HepG2 (cell line): ENCODE measurements around the gene RLF. TPM values are rescaled to one million over a fixed set of nuclear protein-coding genes. Genes with fewer than 3 reads are reported as not detected.

Experiments used
- AGO1 ChIP-seq: fragments of 200-400 bp; formaldehyde crosslinking; IDR thresholded peaks from 2 replicates; pipeline ENCODE4 v1.6.1; 2017; ENCODE audit warnings: mild to moderate bottlenecking, low read depth, low read length, moderate library complexity; ENCODE audit not compliant: poor library complexity, severe bottlenecking
- ATAD3A ChIP-seq: sonication (generic); formaldehyde crosslinking; IDR thresholded peaks from 2 replicates; pipeline ENCODE4 v1.4.0; 2020; ENCODE audit warnings: missing genetic modification reagents
- BRF2 ChIP-seq: sonication (generic); formaldehyde crosslinking; IDR thresholded peaks from 2 replicates; pipeline ENCODE4 v1.8.1; 2022; ENCODE audit warnings: mild to moderate bottlenecking, missing genetic modification reagents
- CAMTA2 ChIP-seq: sonication (generic); formaldehyde crosslinking; IDR thresholded peaks from 2 replicates; pipeline ENCODE4 v1.4.0; 2020; ENCODE audit warnings: mild to moderate bottlenecking, missing genetic modification reagents, borderline replicate concordance
- CHCHD3 ChIP-seq: sonication (generic); formaldehyde crosslinking; IDR thresholded peaks from 2 replicates; pipeline ENCODE4 v1.8.0; 2022; ENCODE audit warnings: mild to moderate bottlenecking, missing genetic modification reagents, moderate library complexity
- GZF1 ChIP-seq: sonication (generic); formaldehyde crosslinking; IDR thresholded peaks from 2 replicates; pipeline ENCODE4 v1.5.1; 2020; ENCODE audit warnings: mild to moderate bottlenecking, missing genetic modification reagents
- HNRNPL ChIP-seq: fragments of 200-400 bp; formaldehyde crosslinking; IDR thresholded peaks from 2 replicates; pipeline ENCODE4 v1.6.1; 2017; ENCODE audit warnings: mild to moderate bottlenecking, low read depth, low read length
- HOMEZ ChIP-seq: IDR thresholded peaks from 2 replicates; pipeline ENCODE4 v1.6.1; 2016; ENCODE audit warnings: low read depth
- MED13 ChIP-seq: sonication (generic); formaldehyde crosslinking; IDR thresholded peaks from 2 replicates; pipeline ENCODE4 v1.5.0; 2020; ENCODE audit warnings: missing genetic modification reagents
- MEIS1 ChIP-seq: sonication (generic); formaldehyde crosslinking; IDR thresholded peaks from 2 replicates; pipeline ENCODE4 v1.9.0; 2021; ENCODE audit warnings: mild to moderate bottlenecking, missing genetic modification reagents, moderate library complexity, borderline replicate concordance
- NCOA5 ChIP-seq: sonication (generic); formaldehyde crosslinking; IDR thresholded peaks from 2 replicates; pipeline ENCODE4 v1.4.0; 2020; ENCODE audit warnings: missing genetic modification reagents
- PAX8 ChIP-seq: sonication (generic); formaldehyde crosslinking; IDR thresholded peaks from 2 replicates; pipeline ENCODE4 v1.8.0; 2022; ENCODE audit warnings: mild to moderate bottlenecking, missing genetic modification reagents, borderline replicate concordance
- PLRG1 ChIP-seq: fragments of 450-650 bp; conservative IDR thresholded peaks from 2 replicates; pipeline ENCODE4 v1.6.1; 2016
- REL ChIP-seq: sonication (generic); formaldehyde crosslinking; conservative IDR thresholded peaks from 2 replicates; pipeline ENCODE4 v1.8.0; 2022; ENCODE audit warnings: mild to moderate bottlenecking, missing genetic modification reagents, moderate library complexity
- SMARCC2 ChIP-seq: fragments of 450-650 bp; IDR thresholded peaks from 2 replicates; pipeline ENCODE4 v1.6.1; 2017; ENCODE audit warnings: antibody characterized with exemption, mild to moderate bottlenecking
- TAF15 ChIP-seq: fragments of 200-400 bp; formaldehyde crosslinking; IDR thresholded peaks from one replicate; pipeline ENCODE4 v1.6.1; 2018; ENCODE audit warnings: mild to moderate bottlenecking, low read depth, low read length; ENCODE audit not compliant: poor library complexity, severe bottlenecking
- YEATS2 ChIP-seq: sonication (generic); formaldehyde crosslinking; IDR thresholded peaks from 2 replicates; pipeline ENCODE4 v1.4.0; 2020; ENCODE audit warnings: missing genetic modification reagents, borderline replicate concordance
- YY1 ChIP-seq: IDR thresholded peaks from 2 replicates; pipeline ENCODE4 v1.6.1; 2011; ENCODE audit warnings: low read length, low read depth, moderate library complexity, mild to moderate bottlenecking; ENCODE audit not compliant: insufficient read depth, insufficient replicate concordance
- ZFP90 ChIP-seq: sonication (generic); formaldehyde crosslinking; IDR thresholded peaks from 2 replicates; pipeline ENCODE4 v1.8.0; 2022; ENCODE audit warnings: missing genetic modification reagents, mild to moderate bottlenecking, inconsistent platforms, borderline replicate concordance
- ZNF235 ChIP-seq: sonication (generic); formaldehyde crosslinking; IDR thresholded peaks from 2 replicates; pipeline ENCODE4 v1.8.1; 2023; ENCODE audit warnings: mild to moderate bottlenecking, missing genetic modification reagents, borderline replicate concordance
- ZNF264 ChIP-seq: sonication (generic); formaldehyde crosslinking; IDR thresholded peaks from 2 replicates; pipeline ENCODE4 v1.4.0; 2020; ENCODE audit warnings: missing genetic modification reagents
- ZNF335 ChIP-seq: sonication (generic); formaldehyde crosslinking; IDR thresholded peaks from 2 replicates; pipeline ENCODE4 v1.4.0; 2020; ENCODE audit warnings: missing genetic modification reagents
- ZNF382 ChIP-seq: sonication (generic); formaldehyde crosslinking; IDR thresholded peaks from 2 replicates; pipeline ENCODE4 v1.5.0; 2020; ENCODE audit warnings: missing genetic modification reagents, mild to moderate bottlenecking, borderline replicate concordance
- ZNF383 ChIP-seq: sonication (generic); formaldehyde crosslinking; IDR thresholded peaks from 2 replicates; pipeline ENCODE4 v1.4.0; 2020; ENCODE audit warnings: missing genetic modification reagents, mild to moderate bottlenecking, borderline replicate concordance
- ZNF572 ChIP-seq: sonication (generic); formaldehyde crosslinking; IDR thresholded peaks from 2 replicates; pipeline ENCODE4 v1.5.1; 2020; ENCODE audit warnings: mild to moderate bottlenecking, missing genetic modification reagents
- ZNF772 ChIP-seq: sonication (generic); formaldehyde crosslinking; IDR thresholded peaks from 2 replicates; pipeline ENCODE4 v1.5.0; 2020; ENCODE audit warnings: mild to moderate bottlenecking, missing genetic modification reagents
- ZNF773 ChIP-seq: sonication (generic); formaldehyde crosslinking; IDR thresholded peaks from 2 replicates; pipeline ENCODE4 v1.4.0; 2020; ENCODE audit warnings: missing genetic modification reagents, borderline replicate concordance
- ZSCAN31 ChIP-seq: sonication (generic); formaldehyde crosslinking; IDR thresholded peaks from 2 replicates; pipeline ENCODE4 v1.5.0; 2020; ENCODE audit warnings: low read depth, mild to moderate bottlenecking, missing genetic modification reagents
- polyA plus RNA-seq, 8 experiments: library from polyadenylated mRNA; depleted of rRNA in 3 of 8; stranded (reverse) in 7 of 8; unstranded in 1 of 8; fragments of >200 nt; fragmentation: Illumina TruSeq in 4 of 8; extraction: Trizol in 4 of 8; gene quantifications; 2 replicates each; pipeline versions ENCODE4 v1.2.1 to v1.2.3, GENCODE V29; 2011 to 2016; ENCODE audit warnings: low read depth in 4 of 8, missing spikeins in 1 of 8, mixed read lengths in 1 of 8; ENCODE audit not compliant: insufficient read depth in 1 of 8
- total RNA-seq, 5 experiments: library from RNA; depleted of rRNA; stranded (reverse); fragments of >200 nt; fragmentation: Illumina TruSeq; extraction: Trizol; gene quantifications; 2 replicates each; pipeline ENCODE4 v1.2.3, GENCODE V29; 2016; ENCODE audit warnings: low read depth in 1 of 5
- TF ChIP-seq, protein P1 (sequence below): sonication (generic); formaldehyde crosslinking; IDR thresholded peaks from 2 replicates; pipeline ENCODE4 v1.5.0; 2020; ENCODE audit warnings: mild to moderate bottlenecking, low read depth, missing genetic modification reagents, borderline replicate concordance

Gene RLF
- total and polyA plus RNA-seq, 2 of the 13 experiments (the other 11 are each of a cell fraction or from before 2014, with no cell fraction given): 9.0 to 15.7 TPM

GRCh38 chr1:40257688-40258444 lies 96.7 kb downstream of the RLF start, which contains the start of gene ZMPSTE24 (continued):
- peak; percentile 84 for TF ChIP-seq YY1
- no peak for TF ChIP-seq ATAD3A (CRISPR knock-in tag)
- TF ChIP-seq ZNF572 (CRISPR knock-in tag): no peak
- TF ChIP-seq MED13 (CRISPR knock-in tag): no peak
- TF ChIP-seq AGO1: no peak
- peak; percentile 96 for TF ChIP-seq MEIS1
- TF ChIP-seq, protein P1, sequence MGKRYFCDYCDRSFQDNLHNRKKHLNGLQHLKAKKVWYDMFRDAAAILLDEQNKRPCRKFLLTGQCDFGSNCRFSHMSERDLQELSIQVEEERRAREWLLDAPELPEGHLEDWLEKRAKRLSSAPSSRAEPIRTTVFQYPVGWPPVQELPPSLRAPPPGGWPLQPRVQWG: 0 out of 2 replicates have a peak, but pooled peaks have one; percentile 42
- no peak; the same call in 1 of the 2 replicates for TF ChIP-seq ZNF772 (CRISPR knock-in tag)
- no peak for TF ChIP-seq CHCHD3
- peak; percentile 66 for TF ChIP-seq HOMEZ (CRISPR knock-in tag)
- TF ChIP-seq TAF15: no peak
- TF ChIP-seq ZNF264 (CRISPR knock-in tag): 0 out of 2 replicates have a peak, but pooled peaks have one; percentile 48
- TF ChIP-seq HNRNPL: peak; percentile 61
- no peak for TF ChIP-seq ZNF383 (CRISPR knock-in tag)
- no peak for TF ChIP-seq PLRG1
- no peak for TF ChIP-seq CAMTA2
- peak; percentile 93 for TF ChIP-seq ZNF235 (CRISPR knock-in tag)
- peak; percentile 53; the same call in 1 of the 2 replicates for TF ChIP-seq BRF2 (CRISPR knock-in tag)
- TF ChIP-seq GZF1 (CRISPR knock-in tag): peak; percentile 64; the same call in 1 of the 2 replicates
- no peak for TF ChIP-seq SMARCC2
- TF ChIP-seq YEATS2: peak; percentile 97
- TF ChIP-seq ZNF335 (CRISPR knock-in tag): peak; percentile 93
- no peak; the same call in 1 of the 2 replicates for TF ChIP-seq ZSCAN31
- no peak for TF ChIP-seq ZNF382 (CRISPR knock-in tag)
- peak; percentile 64; the same call in 1 of the 2 replicates for TF ChIP-seq REL (CRISPR knock-in tag)
- TF ChIP-seq ZNF773: 0 out of 2 replicates have a peak, but pooled peaks have one; percentile 47
- no peak for TF ChIP-seq PAX8
- TF ChIP-seq NCOA5 (CRISPR knock-in tag): no peak
- TF ChIP-seq ZFP90 (CRISPR knock-in tag): peak; percentile 66; the same call in 1 of the 2 replicates
